Transverse colon (tissue), 4 donors: ENCODE measurements around the gene STAM. TPM values are rescaled to one million over a fixed set of nuclear protein-coding genes. Genes with fewer than 3 reads are reported as not detected.

Experiments
- DNase-seq: peaks from one replicate; pipeline ENCODE4 v3.0.0-alpha.2; 2019
- H3K27ac ChIP-seq, 4 donors: fragments of 200-600 bp; sonication (generic); 2 replicates each; pipeline ENCODE4 v1.5.1; 2016 to 2018; ENCODE audit warnings: inconsistent platforms in 4 of 4
- H3K27me3 ChIP-seq: fragments of 200-600 bp; sonication (generic); 2 replicates; pipeline ENCODE4 v1.5.1; 2017; ENCODE audit warnings: inconsistent platforms
- H3K36me3 ChIP-seq, 4 donors: fragments of 200-600 bp; sonication (generic); 2 replicates each; pipeline ENCODE4 v1.5.1; 2017 to 2019; ENCODE audit warnings: inconsistent platforms in 4 of 4
- H3K4me1 ChIP-seq, 4 donors: fragments of 200-600 bp; sonication (generic); 2 replicates each; pipeline ENCODE4 v1.5.1; 2017 to 2020; ENCODE audit warnings: inconsistent platforms in 4 of 4
- H3K4me3 ChIP-seq, 4 donors: fragments of 200-600 bp; sonication (generic); 1 replicate in 1 of 4; 2 replicates in 3 of 4; pipeline versions ENCODE4 v1.5.1 to v1.6.1; 2017 to 2019; ENCODE audit warnings: inconsistent platforms in 4 of 4
- H3K9me3 ChIP-seq, 2 donors: fragments of 200-600 bp; sonication (generic); 2 replicates each; pipeline ENCODE4 v1.5.1; 2017 to 2019; ENCODE audit warnings: inconsistent platforms in 2 of 2
- CTCF ChIP-seq, 5 experiments: fragments of 200-600 bp in 3 of 5; fragments of 450-650 bp in 2 of 5; sonication (generic) in 3 of 5; IDR thresholded peaks; 1 replicate in 2 of 5; 2 replicates in 3 of 5; pipeline ENCODE4 v1.5.1; 2016 to 2017; ENCODE audit warnings: antibody characterized with exemption in 5 of 5, inconsistent platforms in 3 of 5, mild to moderate bottlenecking in 2 of 5, moderate library complexity in 1 of 5
- POLR2A ChIP-seq: fragments of 450-650 bp; IDR thresholded peaks from one replicate; pipeline ENCODE4 v1.6.1; 2016; ENCODE audit warnings: antibody characterized with exemption, mild to moderate bottlenecking, moderate library complexity
- POLR2AphosphoS5 ChIP-seq, 3 donors: sonication (generic); formaldehyde crosslinking; IDR thresholded peaks; one replicate each; pipeline ENCODE4 v1.6.1; 2016; ENCODE audit warnings: antibody characterized with exemption in 3 of 3
- WGBS, 2 donors: methylation state at CpG; one replicate each; pipeline ENCODE4 v1.1.5; 2018; ENCODE audit warnings: low coverage in 1 of 2; 5-methylcytosine and 5-hydroxymethylcytosine counted together
- in situ Hi-C, 4 donors: fragments of 200-750 bp; cut with MboI; loops; one replicate each; pipeline versions ENCODE4 v1.15.0 to v1.15.1; 2017; ENCODE audit warnings: low sequenced_read_pairs in 3 of 4, low pct_ligation_motif_present in 1 of 4, low pct_unique_long_range_greater_than_20kb in 1 of 4
- intact Hi-C: fragments of 100-400 bp; cut with DNase I; formaldehyde crosslinking; loops from one replicate; pipeline ENCODE4 v1.15.1; 2023; ENCODE audit warnings: low total_unique reads
- small RNA-seq, 4 donors: library from RNA; depleted of rRNA; stranded (forward); fragments of <200 nt; gene quantifications; one replicate each; pipeline ENCODE3, GENCODE V24; 2016
- total RNA-seq, 4 donors: library from RNA; depleted of rRNA; stranded (reverse); fragments of >200 nt; gene quantifications; one replicate each; pipeline ENCODE4 v1.1.0, GENCODE V29; 2016

STAM gene
- total RNA-seq, 4 donors from 2014 or later = 1.9 to 18.4 (median 9.3) TPM

GRCh38 chr10:17765602-17766001 is 121.7 kb downstream of the STAM start:
- intact Hi-C loops = no loop called here
- in situ Hi-C loops = no loop called here
- no peak for TF ChIP-seq POLR2A
- TF ChIP-seq POLR2AphosphoS5 (IDR thresholded peaks at IDR 0.05) = no peak
- no peak for TF ChIP-seq CTCF (IDR thresholded peaks at IDR 0.05)
- H3K27ac ChIP-seq = no peak overlapping the region
- 58 to 72% methylated on average over 3 of the region's 3 CpGs for WGBS, 2 donors
- no peaks in the 10 kb centered on the region for H3K9me3 ChIP-seq
- H3K4me1 ChIP-seq = peaks cover 0 to 17% (median 8%) of the 10 kb centered on the region in 4 donors
- H3K36me3 ChIP-seq = no peaks in the 10 kb centered on the region
- H3K4me3 ChIP-seq = no peak overlapping the region
- no peak for DNase-seq
- H3K27me3 ChIP-seq = no peaks in the 10 kb centered on the region

Small RNA genes within 50 kb of the gene (small RNA-seq; reads per million reads assigned to genes)
- gene AC069542.2 = 0 reads per million in 4 donors

Other genes starting within 250 kb of the STAM start
- 1 to 10 TPM in 1 of 4 donors, under 1 TPM in 1, not detected in 2; 0.64 to 1.2 TPM for gene ST8SIA6, start 189.6 kb upstream of the STAM start, total RNA-seq
- gene HACD1, start 26.8 kb upstream of the STAM start, total RNA-seq = 10 to 100 TPM in 2 of 4 donors, 1 to 10 TPM in 1, not detected in 1; 6.7 to 52.3 (median 16.5) TPM
- gene TMEM236, start 108.0 kb downstream of the STAM start, total RNA-seq = 10 to 100 TPM; 16.9 to 79.6 (median 42.9) TPM
- gene MRC1, start 165.2 kb downstream of the STAM start, total RNA-seq = 10 to 100 TPM in 2 of 4 donors, 1 to 10 TPM in 2; 2.8 to 22.1 (median 15.2) TPM